Choroid plexus epithelial cell (primary cell): ENCODE results near the gene PFDN4.

Experiments used
- DNase-seq: peaks from one replicate; pipeline ENCODE4 v3.0.0-alpha.2; 2010; ENCODE audit warnings: low read depth
- H3K4me3 ChIP-seq: 2 replicates; pipeline ENCODE4 v1.5.1; 2011; ENCODE audit warnings: low read depth, mild to moderate bottlenecking, control low read depth, low read length, moderate library complexity
- TF ChIP-seq, protein P1 (sequence below): conservative IDR thresholded peaks from 2 replicates; pipeline ENCODE4 v1.5.1; 2011; ENCODE audit warnings: low read depth, mild to moderate bottlenecking, control low read depth, inconsistent platforms, low read length, moderate library complexity

The PFDN4 gene

DNA sequence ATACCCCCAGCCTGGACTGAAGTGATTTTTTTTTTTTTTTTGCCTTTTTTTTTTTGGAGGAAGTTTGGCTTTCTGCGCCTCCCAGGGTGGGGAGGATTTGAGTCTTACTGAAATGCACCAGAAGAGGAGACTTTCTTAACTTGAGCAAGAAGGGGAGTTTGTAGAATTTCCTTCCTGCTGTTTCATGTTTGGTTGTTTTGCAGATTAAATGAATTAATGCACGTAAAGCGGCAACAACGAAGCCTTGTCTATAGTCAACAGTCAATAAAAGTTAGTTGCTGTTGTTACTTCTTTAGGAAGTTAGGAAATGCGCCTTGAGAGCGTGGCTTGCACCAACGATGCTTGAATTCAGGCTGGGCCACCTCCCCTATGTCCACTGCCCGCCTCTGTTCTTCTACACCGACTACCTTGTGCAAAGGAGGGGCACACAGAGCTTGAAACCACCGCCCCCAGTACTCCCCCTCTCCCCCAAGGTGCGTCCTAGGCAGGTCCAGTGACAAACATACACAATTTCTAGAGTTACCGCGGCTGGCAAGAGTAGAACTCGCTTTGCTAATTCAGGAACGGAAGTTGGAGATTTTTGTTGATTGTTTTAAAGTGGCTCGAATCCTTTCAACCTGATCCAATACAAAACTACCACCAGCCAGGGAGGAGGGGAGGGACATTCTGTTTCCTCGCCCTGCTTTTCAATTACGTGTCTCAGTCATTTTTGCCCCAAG, 33.3 kb upstream of the PFDN4 start:
- TF ChIP-seq, protein P1, sequence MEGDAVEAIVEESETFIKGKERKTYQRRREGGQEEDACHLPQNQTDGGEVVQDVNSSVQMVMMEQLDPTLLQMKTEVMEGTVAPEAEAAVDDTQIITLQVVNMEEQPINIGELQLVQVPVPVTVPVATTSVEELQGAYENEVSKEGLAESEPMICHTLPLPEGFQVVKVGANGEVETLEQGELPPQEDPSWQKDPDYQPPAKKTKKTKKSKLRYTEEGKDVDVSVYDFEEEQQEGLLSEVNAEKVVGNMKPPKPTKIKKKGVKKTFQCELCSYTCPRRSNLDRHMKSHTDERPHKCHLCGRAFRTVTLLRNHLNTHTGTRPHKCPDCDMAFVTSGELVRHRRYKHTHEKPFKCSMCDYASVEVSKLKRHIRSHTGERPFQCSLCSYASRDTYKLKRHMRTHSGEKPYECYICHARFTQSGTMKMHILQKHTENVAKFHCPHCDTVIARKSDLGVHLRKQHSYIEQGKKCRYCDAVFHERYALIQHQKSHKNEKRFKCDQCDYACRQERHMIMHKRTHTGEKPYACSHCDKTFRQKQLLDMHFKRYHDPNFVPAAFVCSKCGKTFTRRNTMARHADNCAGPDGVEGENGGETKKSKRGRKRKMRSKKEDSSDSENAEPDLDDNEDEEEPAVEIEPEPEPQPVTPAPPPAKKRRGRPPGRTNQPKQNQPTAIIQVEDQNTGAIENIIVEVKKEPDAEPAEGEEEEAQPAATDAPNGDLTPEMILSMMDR, result no peak
- peak overlapping the region; percentile 17 for H3K4me3 ChIP-seq
- no peak for DNase-seq

DNA sequence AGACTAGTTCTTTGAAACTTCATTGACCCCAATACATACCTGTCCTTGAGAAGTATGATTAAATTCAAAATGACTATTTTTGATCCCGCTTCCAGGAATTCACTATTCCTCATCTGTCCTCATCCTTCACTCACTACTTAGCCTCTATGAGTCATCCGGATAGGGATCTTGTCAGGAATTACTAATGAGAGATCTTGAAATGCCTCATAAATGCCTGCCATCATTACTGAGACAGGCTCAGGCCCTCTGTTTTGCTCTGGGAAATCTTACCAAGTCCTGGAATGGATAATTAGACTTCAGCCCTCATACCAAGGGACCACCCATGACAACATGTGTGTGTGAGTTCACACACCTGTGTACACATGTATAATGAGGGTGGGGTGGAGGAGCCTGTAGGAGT, 31.3 kb upstream of the PFDN4 start:
- TF ChIP-seq, protein P1, result no peak
- H3K4me3 ChIP-seq, result no peak overlapping the region
- no peak for DNase-seq

DNA sequence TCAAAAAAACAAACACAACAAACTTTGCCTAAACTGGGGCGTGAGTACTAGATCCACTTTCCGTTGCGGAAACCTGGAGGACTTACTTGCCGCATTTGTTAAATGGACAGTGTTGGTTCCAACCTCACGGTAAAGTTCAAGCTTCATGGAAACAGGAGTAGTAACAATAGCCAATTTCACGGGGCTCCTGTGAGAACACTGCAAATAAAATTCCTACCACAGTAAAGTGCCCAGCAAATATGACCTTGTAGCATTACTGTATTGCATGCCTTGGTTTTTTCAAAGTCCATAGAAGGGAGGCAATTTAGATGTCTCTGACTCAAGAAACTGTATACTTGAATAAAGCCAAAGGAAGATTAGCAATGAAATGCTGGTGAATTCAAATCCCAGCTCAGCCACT, 30.5 kb upstream of the PFDN4 start:
- no peak overlapping the region for H3K4me3 ChIP-seq
- no peak for DNase-seq
- TF ChIP-seq, protein P1, result no peak

DNA sequence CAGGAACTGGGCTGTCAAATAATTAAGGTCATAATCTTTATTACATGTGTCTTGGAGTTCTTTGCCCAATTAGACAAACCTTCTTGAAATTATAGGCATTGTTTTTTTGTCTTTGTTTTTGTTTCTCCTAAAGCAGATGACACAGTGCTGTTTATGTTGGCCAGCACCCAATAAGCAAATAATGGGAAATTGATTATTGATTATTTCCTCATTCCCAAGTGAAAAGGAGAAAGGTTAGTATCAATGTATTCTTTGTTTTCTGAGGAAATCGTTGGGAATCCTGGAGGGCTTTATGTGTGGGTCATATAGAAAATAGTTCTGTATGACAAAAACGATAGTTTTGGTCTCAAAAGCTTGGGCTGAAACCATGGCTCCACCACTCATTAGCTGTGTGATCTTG, 29.6 kb upstream of the PFDN4 start:
- TF ChIP-seq, protein P1, result no peak
- no peak overlapping the region for H3K4me3 ChIP-seq
- no peak for DNase-seq

DNA sequence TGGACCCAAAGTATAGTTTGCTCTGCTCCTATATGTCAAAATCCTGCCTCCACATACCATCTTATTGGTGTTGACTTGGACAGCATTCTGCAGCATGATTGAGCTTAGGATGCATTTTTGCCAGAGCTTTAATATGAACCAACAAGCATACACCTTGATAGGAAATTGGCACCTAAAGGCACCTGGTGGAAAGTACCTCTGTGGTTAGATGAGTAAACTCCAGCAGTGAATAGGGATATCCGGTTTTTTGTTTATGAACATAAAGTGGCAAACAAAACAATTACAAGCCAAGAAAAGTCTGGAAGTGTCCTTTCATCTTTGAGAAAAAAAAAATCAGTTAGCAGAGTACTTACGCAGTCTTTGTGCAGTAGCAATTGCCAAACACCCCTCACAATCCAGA, 27.9 kb upstream of the PFDN4 start:
- TF ChIP-seq, protein P1, result no peak
- H3K4me3 ChIP-seq, result no peak overlapping the region
- no peak for DNase-seq

DNA sequence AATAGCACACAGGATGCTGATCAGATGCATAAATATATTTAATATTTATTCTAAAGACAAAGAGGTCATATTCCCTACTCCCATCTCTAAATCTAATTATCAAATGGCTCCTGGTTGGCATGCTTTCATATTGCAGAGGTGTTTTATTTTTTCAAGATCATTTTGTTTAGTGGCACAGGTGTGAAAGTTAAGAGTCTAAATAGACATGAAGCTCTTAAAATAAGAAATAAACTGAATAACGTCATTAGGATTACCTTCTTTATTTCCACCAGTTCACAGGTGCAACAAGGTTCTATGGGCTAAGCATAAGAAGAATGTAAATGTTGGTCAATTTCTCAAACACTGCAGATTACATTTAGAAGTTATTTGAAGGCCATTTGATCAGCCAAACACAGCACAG, 27.0 kb upstream of the PFDN4 start:
- TF ChIP-seq, protein P1, result no peak
- no peak overlapping the region for H3K4me3 ChIP-seq
- no peak for DNase-seq

DNA sequence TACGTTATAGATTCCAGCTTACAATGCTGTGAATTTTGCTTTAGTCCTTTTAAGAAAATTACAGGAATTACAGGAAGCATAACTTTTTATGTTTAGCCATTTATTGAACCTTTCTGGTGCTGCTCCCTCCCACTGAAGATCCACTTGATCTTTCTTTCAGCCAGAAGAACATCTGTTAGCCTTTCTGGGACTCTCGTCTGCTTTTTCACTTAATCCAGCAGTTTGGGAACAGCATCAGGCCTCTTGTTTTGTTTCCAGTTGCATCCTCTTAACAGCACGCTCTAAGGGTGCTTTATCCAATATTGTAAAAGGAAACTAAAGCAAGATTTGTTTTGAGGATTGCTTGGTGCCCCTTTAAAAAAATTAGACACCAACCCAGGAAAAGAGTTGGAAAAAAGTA, 23.8 kb upstream of the PFDN4 start:
- H3K4me3 ChIP-seq, result no peak overlapping the region
- TF ChIP-seq, protein P1, result no peak
- no peak for DNase-seq
